GM18867 (cell line): Measurements from ENCODE around the gene DAPK2.

Source experiments
- ATAC-seq: cut with Tn5 transposase; IDR thresholded peaks from one replicate; pipeline ENCODE4 v1.9.1; 2021; ENCODE audit warnings: mild to moderate bottlenecking, moderate library complexity; ENCODE audit not compliant: unreplicated experiment

DAPK2 gene

GRCh38 chr15:63945838-63946298, 100.4 kb downstream of the DAPK2 start:
- ATAC-seq, result no peak

GRCh38 chr15:63945007-63945788, 101.1 kb downstream of the DAPK2 start:
- no peak for ATAC-seq

GRCh38 chr15:63944681-63944955, 101.7 kb downstream of the DAPK2 start:
- ATAC-seq, result no peak

- no peak for ATAC-seq
Measured at GRCh38 chr15:63943829-63944680, 102.2 kb downstream of the DAPK2 start.

- ATAC-seq, result no peak
Measured at GRCh38 chr15:63942486-63943365, 103.6 kb downstream of the DAPK2 start.

GRCh38 chr15:63941698-63942465, 104.4 kb downstream of the DAPK2 start:
- ATAC-seq, result no peak

GRCh38 chr15:63940966-63941620, 105.2 kb downstream of the DAPK2 start:
- no peak for ATAC-seq

- ATAC-seq, result no peak
Measured at GRCh38 chr15:63939531-63940130, 106.7 kb downstream of the DAPK2 start.

GRCh38 chr15:63938486-63939061, 107.7 kb downstream of the DAPK2 start:
- no peak for ATAC-seq

- no peak for ATAC-seq
Measured at GRCh38 chr15:63933522-63933921, 112.8 kb downstream of the DAPK2 start.

- no peak for ATAC-seq
Measured at GRCh38 chr15:63931556-63931955, 114.7 kb downstream of the DAPK2 start.

- ATAC-seq, result no peak
Measured at GRCh38 chr15:63930034-63930433, 116.3 kb downstream of the DAPK2 start.

GRCh38 chr15:63928185-63928842, 118.0 kb downstream of the DAPK2 start:
- no peak for ATAC-seq

GRCh38 chr15:63923993-63924950, 122.0 kb downstream of the DAPK2 start:
- no peak for ATAC-seq

- no peak for ATAC-seq
Measured at GRCh38 chr15:63922916-63923315, 123.4 kb downstream of the DAPK2 start.

- no peak for ATAC-seq
Measured at GRCh38 chr15:63922261-63922904, 123.9 kb downstream of the DAPK2 start.
